ENCODE measurements around the gene TRIM43.
"Not testable (repeated sequence)": the region's sequence is repeated elsewhere in the genome, so short reads cannot be mapped to it uniquely, and the experiment has no call there.

DNA sequence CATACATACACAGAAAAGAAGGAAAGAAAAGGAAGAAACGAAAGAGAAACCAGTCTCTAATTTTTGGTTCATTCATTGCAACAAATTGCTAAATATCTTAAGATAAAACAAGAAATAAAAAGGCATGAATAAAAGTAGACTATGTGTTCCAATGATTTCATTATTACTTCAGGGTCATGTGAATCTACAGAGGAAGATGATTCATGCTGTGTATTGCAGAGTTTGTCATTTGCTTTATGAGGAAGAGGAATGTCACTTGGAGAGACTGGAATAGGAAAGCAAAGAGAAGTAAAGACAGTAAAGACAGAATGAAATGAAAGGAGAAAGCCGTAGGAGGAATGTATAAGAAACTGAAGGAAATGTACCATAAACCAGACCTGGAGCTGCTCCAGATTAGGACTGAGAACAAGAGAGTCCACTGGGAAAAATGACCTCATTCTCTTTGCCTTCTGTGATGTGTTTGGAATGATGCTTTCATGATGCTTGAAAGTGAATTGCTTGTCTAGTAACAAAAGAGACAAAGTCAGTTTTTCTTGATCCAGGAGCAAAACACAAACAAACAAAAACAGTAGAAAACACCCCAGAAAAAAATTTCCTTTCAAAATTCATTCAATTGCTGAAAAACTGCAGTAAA is 41.9 kb downstream of the TRIM43 start:
- TF ChIP-seq, protein P1, sequence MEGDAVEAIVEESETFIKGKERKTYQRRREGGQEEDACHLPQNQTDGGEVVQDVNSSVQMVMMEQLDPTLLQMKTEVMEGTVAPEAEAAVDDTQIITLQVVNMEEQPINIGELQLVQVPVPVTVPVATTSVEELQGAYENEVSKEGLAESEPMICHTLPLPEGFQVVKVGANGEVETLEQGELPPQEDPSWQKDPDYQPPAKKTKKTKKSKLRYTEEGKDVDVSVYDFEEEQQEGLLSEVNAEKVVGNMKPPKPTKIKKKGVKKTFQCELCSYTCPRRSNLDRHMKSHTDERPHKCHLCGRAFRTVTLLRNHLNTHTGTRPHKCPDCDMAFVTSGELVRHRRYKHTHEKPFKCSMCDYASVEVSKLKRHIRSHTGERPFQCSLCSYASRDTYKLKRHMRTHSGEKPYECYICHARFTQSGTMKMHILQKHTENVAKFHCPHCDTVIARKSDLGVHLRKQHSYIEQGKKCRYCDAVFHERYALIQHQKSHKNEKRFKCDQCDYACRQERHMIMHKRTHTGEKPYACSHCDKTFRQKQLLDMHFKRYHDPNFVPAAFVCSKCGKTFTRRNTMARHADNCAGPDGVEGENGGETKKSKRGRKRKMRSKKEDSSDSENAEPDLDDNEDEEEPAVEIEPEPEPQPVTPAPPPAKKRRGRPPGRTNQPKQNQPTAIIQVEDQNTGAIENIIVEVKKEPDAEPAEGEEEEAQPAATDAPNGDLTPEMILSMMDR (tag by site-specific recombination; IDR thresholded peaks at IDR 0.05): not testable (repeated sequence)
- not testable (repeated sequence) for TF ChIP-seq BCL11A (tag by site-specific recombination; IDR thresholded peaks at IDR 0.05; ENCODE audit: low read depth); ZNF274 (IDR thresholded peaks at IDR 0.05; ENCODE audit: low read length); ZNF274 (tag by site-specific recombination; IDR thresholded peaks at IDR 0.05; ENCODE audit: borderline replicate concordance); ZNF768 (tag by site-specific recombination; IDR thresholded peaks at IDR 0.05); REST (tag by site-specific recombination; IDR thresholded peaks at IDR 0.05); KLF9 (tag by site-specific recombination; IDR thresholded peaks at IDR 0.05; ENCODE audit: low read depth); ZNF157 (tag by site-specific recombination; IDR thresholded peaks at IDR 0.05); ZNF777 (tag by site-specific recombination; IDR thresholded peaks at IDR 0.05; ENCODE audit: borderline replicate concordance); ZBTB7A (tag by site-specific recombination; IDR thresholded peaks at IDR 0.05; ENCODE audit: low read depth); ZNF174 (tag by site-specific recombination; IDR thresholded peaks at IDR 0.05); ZNF529 (tag by site-specific recombination; IDR thresholded peaks at IDR 0.05; ENCODE audit: insufficient replicate concordance); MYNN (tag by site-specific recombination; IDR thresholded peaks at IDR 0.05; ENCODE audit: borderline replicate concordance)
- TF ChIP-seq, protein P2, sequence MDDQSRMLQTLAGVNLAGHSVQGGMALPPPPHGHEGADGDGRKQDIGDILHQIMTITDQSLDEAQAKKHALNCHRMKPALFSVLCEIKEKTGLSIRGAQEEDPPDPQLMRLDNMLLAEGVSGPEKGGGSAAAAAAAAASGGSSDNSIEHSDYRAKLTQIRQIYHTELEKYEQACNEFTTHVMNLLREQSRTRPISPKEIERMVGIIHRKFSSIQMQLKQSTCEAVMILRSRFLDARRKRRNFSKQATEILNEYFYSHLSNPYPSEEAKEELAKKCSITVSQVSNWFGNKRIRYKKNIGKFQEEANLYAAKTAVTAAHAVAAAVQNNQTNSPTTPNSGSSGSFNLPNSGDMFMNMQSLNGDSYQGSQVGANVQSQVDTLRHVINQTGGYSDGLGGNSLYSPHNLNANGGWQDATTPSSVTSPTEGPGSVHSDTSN (CRISPR knock-in tag; IDR thresholded peaks at IDR 0.05): not testable (repeated sequence)
